HPDE6-E6E7 (cell line): ENCODE data around the gene A1BG.

ENCODE experiments used
- DNase-seq: peaks from one replicate; pipeline ENCODE4 v3.0.0; 2011; ENCODE audit warnings: missing footprints; ENCODE audit errors: extremely low spot score

A1BG gene

GRCh38 chr19:58352760-58353671 is at the start of gene A1BG:
A1BG (minus strand) TSS chr19:58353492; CDS start chr19:58353437, 55 bp downstream.
- DNase-seq: no peak

GRCh38 chr19:58401840-58402421 is 48.6 kb upstream of the A1BG start:
- no peak for DNase-seq

- DNase-seq: peak; percentile 95
Observed at GRCh38 chr19:58400916-58401839, 47.9 kb upstream of the A1BG start.

GRCh38 chr19:58400316-58400915 is 47.1 kb upstream of the A1BG start:
- no peak for DNase-seq

- no peak for DNase-seq
Observed at GRCh38 chr19:58399903-58400302, 46.6 kb upstream of the A1BG start.

- DNase-seq: no peak
Observed at GRCh38 chr19:58398545-58398944, 45.3 kb upstream of the A1BG start.

GRCh38 chr19:58398087-58398486 is 44.8 kb upstream of the A1BG start:
- no peak for DNase-seq

- no peak for DNase-seq
Observed at GRCh38 chr19:58397533-58398037, 44.3 kb upstream of the A1BG start.

GRCh38 chr19:58396691-58397532 is 43.6 kb upstream of the A1BG start:
- no peak for DNase-seq

- DNase-seq: no peak
Observed at GRCh38 chr19:58395979-58396627, 42.8 kb upstream of the A1BG start.

GRCh38 chr19:58395220-58395978 is 42.1 kb upstream of the A1BG start, which contains the start of gene RNF225:
RNF225 (plus strand) TSS chr19:58395656; CDS start chr19:58396090, 434 bp downstream.
- peak; percentile 88 for DNase-seq

GRCh38 chr19:58394821-58395219 is 41.5 kb upstream of the A1BG start:
- DNase-seq: no peak

GRCh38 chr19:58393725-58394033 is 40.4 kb upstream of the A1BG start:
- DNase-seq: no peak

- DNase-seq: no peak
Observed at GRCh38 chr19:58392945-58393724, 39.8 kb upstream of the A1BG start.

- DNase-seq: no peak
Observed at GRCh38 chr19:58388175-58388526, 34.9 kb upstream of the A1BG start.

- no peak for DNase-seq
Observed at GRCh38 chr19:58387338-58388174, 34.3 kb upstream of the A1BG start.

- DNase-seq: peak; percentile 99
Observed at GRCh38 chr19:58386576-58387337, 33.5 kb upstream of the A1BG start, which contains the start of gene RPS5. RPS5 (plus strand) TSS chr19:58387269; CDS start chr19:58388138, 869 bp downstream.
